ENCODE measurements around the gene GABRG3. TPM values are rescaled to one million over a fixed set of nuclear protein-coding genes. Genes with fewer than 3 reads are reported as not detected.

Gene GABRG3
- total RNA-seq, 2 experiments from 2014 or later: not detected

- Mint-ChIP-seq H3K9me3 (peaks cover 14% of the 10 kb centered on the region), H3K4me3 (no peak overlapping the region), H3K4me1 (ENCODE audit: low read depth) (no peaks in the 10 kb centered on the region), H3K27me3 (no peaks in the 10 kb centered on the region), H3K27ac (no peak overlapping the region), H3K36me3 (ENCODE audit: low read depth) (no peaks in the 10 kb centered on the region)
- DNase-seq (no peak), ATAC-seq (ENCODE audit: poor library complexity) (no peak)
- intact Hi-C loops (cut with DNase I, micrococcal nuclease): no loop called here
- no peak for TF ChIP-seq CTCF (IDR thresholded peaks at IDR 0.05)
- Histone ChIP-seq H3K9me3 (ENCODE audit: control insufficient read depth in 1 of 2, insufficient read depth in 1 of 2, low read length in 2 of 2) (peaks cover 0 to 9% of the 10 kb centered on the region in 2 experiments), H3K4me1 (ENCODE audit: insufficient read depth, low read length) (no peaks in the 10 kb centered on the region), H3K4me3 (ENCODE audit: low read length) (no peak overlapping the region), H3K27ac (ENCODE audit: low read depth in 1 of 2, low read length in 2 of 2) (no peak overlapping the region), H3K36me3 (ENCODE audit: insufficient read depth, low read length) (no peaks in the 10 kb centered on the region), H3K27me3 (ENCODE audit: control insufficient read depth in 1 of 2, insufficient read depth in 2 of 2, low read length in 2 of 2) (no peaks in the 10 kb centered on the region)
- ChIA-PET POLR2A (no interaction called here), CTCF (no interaction called here)
Observed at GRCh38 chr15:27119695-27120266, 148.8 kb downstream of the GABRG3 start.

GRCh38 chr15:27121672-27122071, 150.7 kb downstream of the GABRG3 start:
- Mint-ChIP-seq H3K4me3 (no peak overlapping the region), H3K4me1 (ENCODE audit: low read depth) (no peaks in the 10 kb centered on the region), H3K27me3 (no peaks in the 10 kb centered on the region), H3K36me3 (ENCODE audit: low read depth) (no peaks in the 10 kb centered on the region), H3K9me3 (peaks cover 15% of the 10 kb centered on the region), H3K27ac (no peak overlapping the region)
- ChIA-PET CTCF (no interaction called here), POLR2A (no interaction called here)
- no peak for ATAC-seq (ENCODE audit: poor library complexity)
- Histone ChIP-seq H3K9me3 (ENCODE audit: control insufficient read depth in 1 of 2, insufficient read depth in 1 of 2, low read length in 2 of 2) (peaks cover 0 to 17% of the 10 kb centered on the region in 2 experiments), H3K4me1 (ENCODE audit: insufficient read depth, low read length) (no peaks in the 10 kb centered on the region), H3K36me3 (ENCODE audit: insufficient read depth, low read length) (no peaks in the 10 kb centered on the region), H3K27me3 (ENCODE audit: control insufficient read depth in 1 of 2, insufficient read depth in 2 of 2, low read length in 2 of 2) (no peaks in the 10 kb centered on the region), H3K27ac (ENCODE audit: low read depth in 1 of 2, low read length in 2 of 2) (no peak overlapping the region), H3K4me3 (ENCODE audit: low read length) (no peak overlapping the region)
- intact Hi-C loops (cut with DNase I, micrococcal nuclease): no loop called here
- no peak for DNase-seq
- TF ChIP-seq CTCF (IDR thresholded peaks at IDR 0.05): no peak

GRCh38 chr15:27123291-27123690, 152.3 kb downstream of the GABRG3 start:
- Histone ChIP-seq H3K27ac (ENCODE audit: low read depth in 1 of 2, low read length in 2 of 2) (no peak overlapping the region), H3K4me1 (ENCODE audit: insufficient read depth, low read length) (no peaks in the 10 kb centered on the region), H3K27me3 (ENCODE audit: control insufficient read depth in 1 of 2, insufficient read depth in 2 of 2, low read length in 2 of 2) (no peaks in the 10 kb centered on the region), H3K4me3 (ENCODE audit: low read length) (no peak overlapping the region), H3K9me3 (ENCODE audit: control insufficient read depth in 1 of 2, insufficient read depth in 1 of 2, low read length in 2 of 2) (peaks cover 0 to 17% of the 10 kb centered on the region in 2 experiments), H3K36me3 (ENCODE audit: insufficient read depth, low read length) (no peaks in the 10 kb centered on the region)
- CTCF ChIA-PET: no interaction called here
- no peak for ATAC-seq (ENCODE audit: poor library complexity)
- Mint-ChIP-seq H3K36me3 (ENCODE audit: low read depth) (no peaks in the 10 kb centered on the region), H3K27ac (no peak overlapping the region), H3K27me3 (no peaks in the 10 kb centered on the region), H3K4me1 (ENCODE audit: low read depth) (no peaks in the 10 kb centered on the region), H3K9me3 (peaks cover 14% of the 10 kb centered on the region), H3K4me3 (no peak overlapping the region)
- no peak for DNase-seq
- intact Hi-C loops (cut with DNase I, micrococcal nuclease): no loop called here
- POLR2A ChIA-PET: no interaction called here
- no peak for TF ChIP-seq CTCF (IDR thresholded peaks at IDR 0.05)

Data from CD4-positive, alpha-beta T cell (primary cell).